Liver (tissue), 9 donors: ENCODE results near the gene SIPA1L3. TPM values are rescaled to one million over a fixed set of nuclear protein-coding genes. Genes with fewer than 3 reads are reported as not detected.

Source experiments
- DNase-seq: peaks from one replicate; pipeline ENCODE4 v3.0.0-alpha.2; 2017; ENCODE audit warnings: low spot score
- H3K27ac ChIP-seq, 2 donors: one replicate each; pipeline ENCODE4 v1.7.0; 2013; ENCODE audit warnings: inconsistent platforms in 2 of 2, low read length in 2 of 2, control low read depth in 1 of 2, low read depth in 1 of 2, mild to moderate bottlenecking in 1 of 2
- H3K27me3 ChIP-seq, 4 donors: one replicate each; pipeline versions ENCODE4 v1.6.1 to v1.7.0; 2013; ENCODE audit warnings: low read length in 3 of 4, inconsistent platforms in 1 of 4, mild to moderate bottlenecking in 1 of 4, moderate library complexity in 1 of 4; ENCODE audit not compliant: control insufficient read depth in 4 of 4, insufficient read depth in 4 of 4
- H3K36me3 ChIP-seq, 4 donors: one replicate each; pipeline versions ENCODE4 v1.6.1 to v1.7.0; 2013; ENCODE audit warnings: low read length in 3 of 4, mild to moderate bottlenecking in 3 of 4, low read depth in 1 of 4, moderate library complexity in 1 of 4; ENCODE audit not compliant: control insufficient read depth in 4 of 4, insufficient read depth in 3 of 4
- H3K4me1 ChIP-seq, 4 donors: one replicate each; pipeline versions ENCODE4 v1.6.1 to v1.7.0; 2013; ENCODE audit warnings: low read length in 3 of 4, mild to moderate bottlenecking in 3 of 4, moderate library complexity in 1 of 4; ENCODE audit not compliant: control insufficient read depth in 4 of 4, insufficient read depth in 4 of 4
- H3K4me3 ChIP-seq, 3 donors: one replicate each; pipeline versions ENCODE4 v1.6.1 to v1.7.0; 2013; ENCODE audit warnings: low read length in 3 of 3, control low read depth in 1 of 3, low read depth in 1 of 3, mild to moderate bottlenecking in 1 of 3
- H3K9ac ChIP-seq, 2 donors: one replicate each; pipeline ENCODE4 v1.7.0; 2013; ENCODE audit warnings: low read length in 2 of 2, mild to moderate bottlenecking in 2 of 2, moderate library complexity in 2 of 2, control low read depth in 1 of 2, low read depth in 1 of 2
- H3K9me3 ChIP-seq, 4 donors: one replicate each; pipeline versions ENCODE4 v1.6.1 to v1.7.0; 2013; ENCODE audit warnings: low read length in 3 of 4; ENCODE audit not compliant: control insufficient read depth in 4 of 4
- ATF3 ChIP-seq: IDR thresholded peaks from 2 replicates; pipeline ENCODE4 v1.6.1; 2016; ENCODE audit warnings: antibody characterized with exemption
- CTCF ChIP-seq: fragments of 150-350 bp; IDR thresholded peaks from 2 replicates; pipeline ENCODE4 v1.5.1; 2017; ENCODE audit warnings: improper control_type of control experiment, low read depth, low read length; ENCODE audit not compliant: missing input control
- EGR1 ChIP-seq, 2 donors: IDR thresholded peaks; 2 replicates each; pipeline ENCODE4 v1.6.1; 2016 to 2018; ENCODE audit warnings: antibody characterized with exemption in 2 of 2, low read depth in 2 of 2
- FOXA1 ChIP-seq: IDR thresholded peaks from 2 replicates; pipeline ENCODE4 v1.6.1; 2016; ENCODE audit warnings: antibody characterized with exemption
- FOXA2 ChIP-seq: IDR thresholded peaks from 2 replicates; pipeline ENCODE4 v1.6.1; 2016; ENCODE audit warnings: antibody characterized with exemption
- GABPA ChIP-seq, 2 donors: IDR thresholded peaks in 1 of 2; conservative IDR thresholded peaks in 1 of 2; 2 replicates each; pipeline ENCODE4 v1.6.1; 2016; ENCODE audit warnings: antibody characterized with exemption in 2 of 2, mild to moderate bottlenecking in 1 of 2, moderate library complexity in 1 of 2
- HNF4A ChIP-seq, 2 donors: conservative IDR thresholded peaks; 2 replicates each; pipeline ENCODE4 v1.6.1; 2016; ENCODE audit warnings: antibody characterized with exemption in 2 of 2, mild to moderate bottlenecking in 2 of 2
- HNF4G ChIP-seq: IDR thresholded peaks from 2 replicates; pipeline ENCODE4 v1.6.1; 2016; ENCODE audit warnings: antibody characterized with exemption
- JUND ChIP-seq, 2 donors: IDR thresholded peaks; 2 replicates each; pipeline ENCODE4 v1.6.1; 2016; ENCODE audit warnings: antibody characterized with exemption in 2 of 2
- MAX ChIP-seq: IDR thresholded peaks from 2 replicates; pipeline ENCODE4 v1.6.1; 2016; ENCODE audit warnings: antibody characterized with exemption
- NR2F2 ChIP-seq: IDR thresholded peaks from 2 replicates; pipeline ENCODE4 v1.6.1; 2016; ENCODE audit warnings: antibody characterized with exemption
- RAD21 ChIP-seq, 2 donors: IDR thresholded peaks; 2 replicates each; pipeline ENCODE4 v1.6.1; 2016; ENCODE audit warnings: antibody characterized with exemption in 2 of 2, mild to moderate bottlenecking in 2 of 2
- RXRA ChIP-seq, 2 donors: IDR thresholded peaks; 2 replicates each; pipeline ENCODE4 v1.6.1; 2017 to 2018; ENCODE audit warnings: antibody characterized with exemption in 2 of 2, mild to moderate bottlenecking in 1 of 2
- SP1 ChIP-seq: IDR thresholded peaks from 2 replicates; pipeline ENCODE4 v1.6.1; 2018; ENCODE audit warnings: antibody characterized with exemption, mild to moderate bottlenecking
- TAF1 ChIP-seq: conservative IDR thresholded peaks from 2 replicates; pipeline ENCODE4 v1.6.1; 2016; ENCODE audit warnings: antibody characterized with exemption, mild to moderate bottlenecking
- YY1 ChIP-seq: IDR thresholded peaks from 2 replicates; pipeline ENCODE4 v1.6.1; 2016; ENCODE audit warnings: antibody characterized with exemption, mild to moderate bottlenecking
- ZBTB33 ChIP-seq: IDR thresholded peaks from 2 replicates; pipeline ENCODE4 v1.6.1; 2016; ENCODE audit warnings: antibody characterized with exemption
- WGBS: extraction: QIAGEN DNeasy Blood & Tissue Kit; methylation state at CpG from one replicate; pipeline ENCODE4 v1.1.7; 2013; 5-methylcytosine and 5-hydroxymethylcytosine counted together
- polyA plus RNA-seq, 2 donors: library from polyadenylated mRNA; stranded (reverse) in 1 of 2; unstranded in 1 of 2; fragments of 200-250 nt in 1 of 2; fragments of >200 nt in 1 of 2; fragmentation: Nextera tagmentation in 1 of 2; extraction: Ambion mirVana in 1 of 2; gene quantifications; one replicate each; pipeline versions ENCODE4 v1.2.1 to v1.2.3, GENCODE V29; 2013 to 2015
- total RNA-seq, 2 donors: library from RNA; depleted of rRNA; stranded (reverse); fragments of >200 nt; gene quantifications; one replicate each; pipeline ENCODE4 v1.2.3, GENCODE V29; 2014
- TF ChIP-seq, protein P1 (sequence below): IDR thresholded peaks from 2 replicates; pipeline ENCODE4 v1.6.1; 2016; ENCODE audit warnings: antibody characterized with exemption, mild to moderate bottlenecking
- donor health status: healthy.
- donor health status: healthy.
- donor health status: healthy.
- donor health status: healthy.
- donor health status: healthy.

The SIPA1L3 gene
- total and polyA plus RNA-seq, 4 donors = 2.4 to 10.0 (median 4.4) TPM

GRCh38 chr19:38031423-38031770 is 124.4 kb downstream of the SIPA1L3 start:
- Histone ChIP-seq H3K9ac (no peak overlapping the region), H3K9me3 (no peaks in the 10 kb centered on the region), H3K27ac (no peak overlapping the region), H3K27me3 (no peaks in the 10 kb centered on the region), H3K4me3 (no peak overlapping the region), H3K36me3 (peaks cover 0 to 3% (median 0%) of the 10 kb centered on the region in 4 donors), H3K4me1 (peaks cover 0 to 9% (median 6%) of the 10 kb centered on the region in 4 donors)
- TF ChIP-seq RXRA (IDR thresholded peaks at IDR 0.05) (no peak), FOXA2 (no peak), FOXA1 (no peak), YY1 (no peak), EGR1 (IDR thresholded peaks at IDR 0.05; ENCODE audit: low read depth in 2 of 2) (no peak), SP1 (no peak), HNF4A (conservative IDR thresholded peaks at IDR 0.05) (no peak), TAF1 (no peak), MAX (no peak), RAD21 (IDR thresholded peaks at IDR 0.05) (no peak), JUND (IDR thresholded peaks at IDR 0.05) (no peak)
- TF ChIP-seq, protein P1, sequence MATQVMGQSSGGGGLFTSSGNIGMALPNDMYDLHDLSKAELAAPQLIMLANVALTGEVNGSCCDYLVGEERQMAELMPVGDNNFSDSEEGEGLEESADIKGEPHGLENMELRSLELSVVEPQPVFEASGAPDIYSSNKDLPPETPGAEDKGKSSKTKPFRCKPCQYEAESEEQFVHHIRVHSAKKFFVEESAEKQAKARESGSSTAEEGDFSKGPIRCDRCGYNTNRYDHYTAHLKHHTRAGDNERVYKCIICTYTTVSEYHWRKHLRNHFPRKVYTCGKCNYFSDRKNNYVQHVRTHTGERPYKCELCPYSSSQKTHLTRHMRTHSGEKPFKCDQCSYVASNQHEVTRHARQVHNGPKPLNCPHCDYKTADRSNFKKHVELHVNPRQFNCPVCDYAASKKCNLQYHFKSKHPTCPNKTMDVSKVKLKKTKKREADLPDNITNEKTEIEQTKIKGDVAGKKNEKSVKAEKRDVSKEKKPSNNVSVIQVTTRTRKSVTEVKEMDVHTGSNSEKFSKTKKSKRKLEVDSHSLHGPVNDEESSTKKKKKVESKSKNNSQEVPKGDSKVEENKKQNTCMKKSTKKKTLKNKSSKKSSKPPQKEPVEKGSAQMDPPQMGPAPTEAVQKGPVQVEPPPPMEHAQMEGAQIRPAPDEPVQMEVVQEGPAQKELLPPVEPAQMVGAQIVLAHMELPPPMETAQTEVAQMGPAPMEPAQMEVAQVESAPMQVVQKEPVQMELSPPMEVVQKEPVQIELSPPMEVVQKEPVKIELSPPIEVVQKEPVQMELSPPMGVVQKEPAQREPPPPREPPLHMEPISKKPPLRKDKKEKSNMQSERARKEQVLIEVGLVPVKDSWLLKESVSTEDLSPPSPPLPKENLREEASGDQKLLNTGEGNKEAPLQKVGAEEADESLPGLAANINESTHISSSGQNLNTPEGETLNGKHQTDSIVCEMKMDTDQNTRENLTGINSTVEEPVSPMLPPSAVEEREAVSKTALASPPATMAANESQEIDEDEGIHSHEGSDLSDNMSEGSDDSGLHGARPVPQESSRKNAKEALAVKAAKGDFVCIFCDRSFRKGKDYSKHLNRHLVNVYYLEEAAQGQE = no peak
- DNase-seq = no peak
- 97% methylated on average over 2 of the region's 2 CpGs for WGBS

DNA sequence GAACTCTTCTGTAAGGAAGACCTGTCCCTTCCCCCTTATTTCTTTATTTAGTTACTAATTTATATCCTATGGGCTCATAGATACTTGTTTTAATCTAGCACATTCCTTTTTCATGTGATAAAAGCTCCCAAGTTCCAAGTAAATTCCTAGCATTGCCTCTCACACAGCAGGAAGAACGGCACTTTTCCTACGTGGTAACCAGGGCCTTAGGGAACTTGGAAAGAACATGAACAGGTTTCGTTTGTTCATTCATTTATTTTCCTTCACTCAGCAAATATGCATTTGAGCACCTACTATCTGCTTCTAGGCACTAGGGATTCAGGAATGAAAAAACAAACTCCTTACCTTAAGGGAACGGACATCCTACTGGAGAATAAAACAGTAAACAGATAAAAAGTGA is 125.1 kb downstream of the SIPA1L3 start:
- Histone ChIP-seq H3K4me3 (no peak overlapping the region), H3K27me3 (no peaks in the 10 kb centered on the region), H3K27ac (no peak overlapping the region), H3K9ac (no peak overlapping the region), H3K9me3 (no peaks in the 10 kb centered on the region), H3K36me3 (peaks cover 0 to 3% (median 0%) of the 10 kb centered on the region in 4 donors), H3K4me1 (peaks cover 0 to 9% (median 6%) of the 10 kb centered on the region in 4 donors)
- WGBS = 91% methylated on average over 4 of the region's 4 CpGs
- no peak for DNase-seq
- TF ChIP-seq YY1 = no peak
- no peak for TF ChIP-seq ZBTB33
- no peak for TF ChIP-seq RXRA (IDR thresholded peaks at IDR 0.05)
- no peak for TF ChIP-seq HNF4G
- TF ChIP-seq CTCF = no peak
- no peak for TF ChIP-seq EGR1 (IDR thresholded peaks at IDR 0.05; ENCODE audit: low read depth in 2 of 2)
- no peak for TF ChIP-seq FOXA2
- no peak for TF ChIP-seq ATF3
- no peak for TF ChIP-seq NR2F2
- TF ChIP-seq GABPA (IDR thresholded peaks at IDR 0.05 in 1 of 2, conservative IDR thresholded peaks at IDR 0.05 in 1 of 2) = no peak
- no peak for TF ChIP-seq JUND (IDR thresholded peaks at IDR 0.05)
